Mesendoderm (in vitro differentiated cells): ENCODE measurements around the gene BDNF.

Source experiments
- DNase-seq: peaks from one replicate; pipeline ENCODE4 v3.0.0; 2013
- H2AK5ac ChIP-seq: 2 replicates; pipeline ENCODE4 v1.6.1; 2013; ENCODE audit warnings: low read length, inconsistent platforms
- H2BK120ac ChIP-seq: 2 replicates; pipeline ENCODE4 v1.6.1; 2013; ENCODE audit warnings: low read depth, mild to moderate bottlenecking, low read length, moderate library complexity, mixed read lengths
- H2BK15ac ChIP-seq: replicated peaks from 2 replicates; pipeline ENCODE4 v1.6.1; 2013; ENCODE audit warnings: low read depth, mild to moderate bottlenecking, moderate library complexity
- H2BK5ac ChIP-seq: 2 replicates; pipeline ENCODE4 v1.6.1; 2013; ENCODE audit warnings: low read length, inconsistent platforms
- H3K18ac ChIP-seq: 2 replicates; pipeline ENCODE4 v1.6.1; 2013; ENCODE audit warnings: mild to moderate bottlenecking, low read length, mixed read lengths
- H3K23ac ChIP-seq: one replicate; pipeline ENCODE4 v1.6.1; 2013; ENCODE audit warnings: low read length
- H3K27ac ChIP-seq: 2 replicates; pipeline ENCODE4 v1.5.1; 2013; ENCODE audit warnings: low read depth, mild to moderate bottlenecking, inconsistent platforms, low read length, moderate library complexity
- H3K27me3 ChIP-seq: 2 replicates; pipeline ENCODE4 v1.6.1; 2013; ENCODE audit warnings: low read length, control low read depth, mild to moderate bottlenecking, inconsistent platforms; ENCODE audit not compliant: insufficient read depth, poor library complexity
- H3K36me3 ChIP-seq: 2 replicates; pipeline ENCODE4 v1.6.1; 2013; ENCODE audit warnings: low read length, inconsistent platforms; ENCODE audit not compliant: control insufficient read depth, insufficient read depth
- H3K4ac ChIP-seq: one replicate; pipeline ENCODE4 v1.6.1; 2013; ENCODE audit warnings: low read depth, mild to moderate bottlenecking, low read length, moderate library complexity
- H3K4me1 ChIP-seq: 2 replicates; pipeline ENCODE4 v1.6.1; 2013; ENCODE audit warnings: low read depth, low read length, inconsistent platforms; ENCODE audit not compliant: control insufficient read depth
- H3K4me2 ChIP-seq: 2 replicates; pipeline ENCODE4 v1.6.1; 2013; ENCODE audit warnings: low read length
- H3K4me3 ChIP-seq: 2 replicates; pipeline ENCODE4 v1.5.1; 2013; ENCODE audit warnings: mild to moderate bottlenecking, low read length
- H3K56ac ChIP-seq: one replicate; pipeline ENCODE4 v1.6.1; 2013; ENCODE audit warnings: low read length
- H3K79me1 ChIP-seq: 2 replicates; pipeline ENCODE4 v1.6.1; 2013; ENCODE audit warnings: low read length, inconsistent platforms
- H3K79me2 ChIP-seq: 2 replicates; pipeline ENCODE4 v1.6.1; 2013; ENCODE audit warnings: mild to moderate bottlenecking, low read length; ENCODE audit not compliant: control insufficient read depth, insufficient read depth
- H3K9ac ChIP-seq: 2 replicates; pipeline ENCODE4 v1.6.1; 2013; ENCODE audit warnings: low read length, inconsistent platforms
- H4K5ac ChIP-seq: one replicate; pipeline ENCODE4 v1.6.1; 2013; ENCODE audit warnings: low read length
- H4K8ac ChIP-seq: one replicate; pipeline ENCODE4 v1.6.1; 2013; ENCODE audit warnings: low read depth, mild to moderate bottlenecking, control low read depth, low read length, moderate library complexity
- WGBS: extraction: QIAGEN DNeasy Blood & Tissue Kit; methylation state at CpG from one replicate; pipeline ENCODE4 v1.1.7; 2013; ENCODE audit warnings: low lambda C conversion rate, missing lambda C conversion rate; ENCODE audit not compliant: insufficient coverage; ENCODE audit errors: extremely low coverage; 5-methylcytosine and 5-hydroxymethylcytosine counted together

Gene BDNF

GRCh38 chr11:27621405-27622161, 78.7 kb downstream of the BDNF start:
- no peak overlapping the region for H2AK5ac ChIP-seq
- no peak overlapping the region for H3K56ac ChIP-seq
- H3K79me2 ChIP-seq = no peaks in the 10 kb centered on the region
- no peak overlapping the region for H3K4me2 ChIP-seq
- H3K9ac ChIP-seq = no peak overlapping the region
- no peak overlapping the region for H3K27ac ChIP-seq
- H3K36me3 ChIP-seq = peaks cover 2% of the 10 kb centered on the region
- DNase-seq = no peak
- no peaks in the 10 kb centered on the region for H3K4me1 ChIP-seq
- H3K18ac ChIP-seq = no peak overlapping the region
- H3K4ac ChIP-seq = no peak overlapping the region
- H3K23ac ChIP-seq = no peak overlapping the region
- no peak overlapping the region for H3K4me3 ChIP-seq
- H4K8ac ChIP-seq = no peak overlapping the region
- H3K79me1 ChIP-seq = no peaks in the 10 kb centered on the region
- H2BK5ac ChIP-seq = no peak overlapping the region
- no peak overlapping the region for H2BK120ac ChIP-seq
- no peaks in the 10 kb centered on the region for H3K27me3 ChIP-seq
- no peak overlapping the region for H4K5ac ChIP-seq
- no CpG with 5 or more reads among the region's 4 CpGs for WGBS
- H2BK15ac ChIP-seq = no peak overlapping the region

- DNase-seq = no peak
- no peak overlapping the region for H3K9ac ChIP-seq
- H3K4me2 ChIP-seq = no peak overlapping the region
- H3K4me3 ChIP-seq = no peak overlapping the region
- H3K79me2 ChIP-seq = no peaks in the 10 kb centered on the region
- no peak overlapping the region for H3K4ac ChIP-seq
- H3K27me3 ChIP-seq = no peaks in the 10 kb centered on the region
- H3K36me3 ChIP-seq = peaks cover 2% of the 10 kb centered on the region
- no peak overlapping the region for H3K56ac ChIP-seq
- H3K18ac ChIP-seq = no peak overlapping the region
- H2BK15ac ChIP-seq = no peak overlapping the region
- H2BK5ac ChIP-seq = no peak overlapping the region
- WGBS = no CpG with 5 or more reads among the region's 2 CpGs
- H4K8ac ChIP-seq = no peak overlapping the region
- no peak overlapping the region for H2AK5ac ChIP-seq
- no peak overlapping the region for H3K27ac ChIP-seq
- no peak overlapping the region for H3K23ac ChIP-seq
- no peaks in the 10 kb centered on the region for H3K79me1 ChIP-seq
- no peak overlapping the region for H2BK120ac ChIP-seq
- no peaks in the 10 kb centered on the region for H3K4me1 ChIP-seq
- H4K5ac ChIP-seq = no peak overlapping the region
Measured at GRCh38 chr11:27619763-27620335, 80.4 kb downstream of the BDNF start.

DNA sequence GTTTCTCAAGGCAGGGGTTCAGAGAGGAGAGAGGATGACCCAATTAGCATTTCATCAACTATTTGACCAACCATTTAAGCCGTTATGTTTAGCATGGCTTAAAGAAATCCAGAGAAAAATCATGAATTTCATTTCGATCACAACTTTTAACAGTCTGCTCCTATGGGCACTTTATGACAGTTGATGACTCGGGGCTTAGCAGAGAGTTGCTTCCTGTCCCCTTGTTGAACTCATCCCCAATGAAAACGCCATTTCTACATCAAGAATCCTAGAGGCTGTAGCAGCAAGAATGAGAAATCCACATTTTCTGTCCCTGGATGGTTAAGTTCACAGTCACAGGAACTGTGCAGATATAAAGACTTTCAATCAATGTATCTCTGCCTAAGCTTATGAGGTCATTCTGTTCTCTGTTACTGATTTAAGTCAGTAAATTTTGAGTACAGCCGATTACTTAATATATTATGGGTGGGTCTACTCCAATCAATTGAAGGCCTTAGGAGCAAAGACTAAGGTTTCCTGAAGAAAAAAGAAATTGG, 81.1 kb downstream of the BDNF start:
- no peak overlapping the region for H3K4me3 ChIP-seq
- H3K9ac ChIP-seq = no peak overlapping the region
- H4K5ac ChIP-seq = no peak overlapping the region
- no peak overlapping the region for H2BK5ac ChIP-seq
- no peak overlapping the region for H2AK5ac ChIP-seq
- no peak overlapping the region for H4K8ac ChIP-seq
- no peak overlapping the region for H3K18ac ChIP-seq
- H2BK120ac ChIP-seq = no peak overlapping the region
- no peak overlapping the region for H3K4me2 ChIP-seq
- H3K4me1 ChIP-seq = no peaks in the 10 kb centered on the region
- no peaks in the 10 kb centered on the region for H3K79me2 ChIP-seq
- H3K79me1 ChIP-seq = no peaks in the 10 kb centered on the region
- H2BK15ac ChIP-seq = no peak overlapping the region
- H3K36me3 ChIP-seq = peaks cover 2% of the 10 kb centered on the region
- H3K27me3 ChIP-seq = no peaks in the 10 kb centered on the region
- H3K56ac ChIP-seq = no peak overlapping the region
- H3K27ac ChIP-seq = no peak overlapping the region
- no peak for DNase-seq
- H3K23ac ChIP-seq = no peak overlapping the region
- WGBS = no CpG with 5 or more reads among the region's 5 CpGs
- no peak overlapping the region for H3K4ac ChIP-seq

- no peak overlapping the region for H3K18ac ChIP-seq
- no peak overlapping the region for H3K9ac ChIP-seq
- no peak for DNase-seq
- H2BK15ac ChIP-seq = no peak overlapping the region
- H3K79me1 ChIP-seq = no peaks in the 10 kb centered on the region
- peaks cover 2% of the 10 kb centered on the region for H3K36me3 ChIP-seq
- no peak overlapping the region for H3K56ac ChIP-seq
- H3K4me2 ChIP-seq = no peak overlapping the region
- H3K4me3 ChIP-seq = no peak overlapping the region
- no peak overlapping the region for H3K27ac ChIP-seq
- no peak overlapping the region for H2AK5ac ChIP-seq
- no peaks in the 10 kb centered on the region for H3K79me2 ChIP-seq
- WGBS = no CpG with 5 or more reads among the region's 2 CpGs
- no peak overlapping the region for H3K4ac ChIP-seq
- no peak overlapping the region for H2BK5ac ChIP-seq
- no peak overlapping the region for H4K5ac ChIP-seq
- H4K8ac ChIP-seq = no peak overlapping the region
- H2BK120ac ChIP-seq = no peak overlapping the region
- no peak overlapping the region for H3K23ac ChIP-seq
- H3K27me3 ChIP-seq = no peaks in the 10 kb centered on the region
- no peaks in the 10 kb centered on the region for H3K4me1 ChIP-seq
Measured at GRCh38 chr11:27618281-27618915, 81.9 kb downstream of the BDNF start.

GRCh38 chr11:27616711-27617110, 83.5 kb downstream of the BDNF start:
- no peak overlapping the region for H3K27ac ChIP-seq
- H3K79me1 ChIP-seq = no peaks in the 10 kb centered on the region
- no peak overlapping the region for H4K5ac ChIP-seq
- no peak overlapping the region for H2BK120ac ChIP-seq
- H3K4me2 ChIP-seq = no peak overlapping the region
- no peaks in the 10 kb centered on the region for H3K27me3 ChIP-seq
- H3K4ac ChIP-seq = no peak overlapping the region
- no peak for DNase-seq
- H3K18ac ChIP-seq = no peak overlapping the region
- no peaks in the 10 kb centered on the region for H3K4me1 ChIP-seq
- H3K4me3 ChIP-seq = no peak overlapping the region
- no peak overlapping the region for H3K56ac ChIP-seq
- H2BK15ac ChIP-seq = no peak overlapping the region
- H3K9ac ChIP-seq = no peak overlapping the region
- no peak overlapping the region for H2BK5ac ChIP-seq
- no peak overlapping the region for H2AK5ac ChIP-seq
- WGBS = no CpG with 5 or more reads among the region's 2 CpGs
- H3K23ac ChIP-seq = no peak overlapping the region
- H3K79me2 ChIP-seq = no peaks in the 10 kb centered on the region
- no peak overlapping the region for H4K8ac ChIP-seq
- peaks cover 2% of the 10 kb centered on the region for H3K36me3 ChIP-seq
